ENCODE results near the gene TNFRSF21.

DNA sequence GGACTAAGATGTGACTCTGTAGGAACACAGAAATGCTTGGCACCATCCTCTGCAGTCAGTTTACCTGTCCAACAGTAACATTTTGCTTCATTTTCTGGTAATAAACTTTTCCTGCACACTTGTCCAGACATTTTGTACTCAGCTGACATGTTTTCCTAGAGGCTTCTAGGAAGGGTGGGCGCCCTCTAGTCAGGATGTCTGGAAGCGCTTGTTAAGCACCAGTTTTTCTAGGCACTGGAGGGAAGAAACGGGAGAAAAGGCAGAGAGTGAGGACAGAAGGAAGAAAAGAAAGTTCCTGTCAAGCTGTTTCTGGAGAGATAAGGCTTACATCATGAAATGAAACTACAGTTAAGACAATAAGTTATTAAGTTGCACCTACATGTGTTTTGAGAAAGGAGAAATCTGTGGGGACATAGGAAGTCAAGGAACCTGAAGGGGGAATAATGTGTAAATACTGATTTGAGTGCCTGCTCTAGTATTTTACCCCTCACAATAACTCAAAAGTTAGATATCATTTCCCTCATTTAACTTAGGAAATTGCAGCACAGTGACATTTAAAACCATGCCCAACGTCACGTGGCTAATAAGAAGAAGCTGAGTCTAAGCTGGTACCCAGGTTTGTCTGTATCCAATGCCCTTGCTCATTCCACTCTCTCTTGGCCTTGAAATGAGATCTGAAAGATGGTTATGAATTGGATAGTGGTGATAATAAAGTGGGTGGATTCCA lies 42.7 kb upstream of the TNFRSF21 start:
- TF ChIP-seq CTCF (IDR thresholded peaks at IDR 0.05), result no peak
- no peak for TF ChIP-seq POLR2A (IDR thresholded peaks at IDR 0.05)
